RWPE1 (cell line): Measurements from ENCODE around the gene MAK.

ENCODE experiments used
- CTCF ChIA-PET: fragments of 350-600 bp; sonication (Branson Sonifier 250); formaldehyde crosslinking; extraction: SDS; loops from one replicate; lab custom pipeline; 2021; lab: Yijun Ruan, JAX
- POLR2A ChIA-PET: fragments of 400-600 bp; formaldehyde crosslinking; extraction: SDS; loops from one replicate; lab custom pipeline; 2020; ENCODE audit warnings: antibody characterized with exemption; ENCODE audit not compliant: low non-redundant PET; lab: Yijun Ruan, JAX
- DNase-seq: peaks from one replicate; pipeline ENCODE4 v3.0.0; 2012; ENCODE audit warnings: low spot score
- H3K27ac ChIP-seq: fragments of 450-650 bp; 2 replicates; pipeline ENCODE4 v1.5.1; 2017
- TF ChIP-seq, protein P1 (sequence below): fragments of 450-650 bp; conservative IDR thresholded peaks from 2 replicates; pipeline ENCODE4 v1.5.1; 2017; ENCODE audit warnings: low read depth, mild to moderate bottlenecking

Gene MAK

DNA sequence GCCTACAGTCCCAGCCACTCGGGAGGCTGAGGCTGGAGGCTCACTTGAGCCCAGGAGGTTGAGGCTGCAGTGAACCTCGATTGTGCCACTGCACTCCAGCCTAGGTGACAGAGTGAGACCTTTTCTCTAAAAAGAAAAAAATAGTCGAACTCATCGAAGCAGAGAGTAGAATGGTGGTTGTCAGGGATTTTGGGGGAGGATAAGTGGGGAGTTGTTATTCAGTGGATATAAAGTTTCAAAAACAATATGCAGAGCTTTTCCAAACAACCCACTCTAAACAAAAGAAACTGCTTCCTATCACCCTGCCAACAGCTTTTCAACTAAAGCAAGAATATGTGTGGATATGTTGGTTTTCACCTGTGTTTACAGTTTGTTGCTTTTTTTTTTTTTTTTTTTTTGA lies 11.6 kb upstream of the MAK start:
- POLR2A ChIA-PET, result no interaction called here
- CTCF ChIA-PET, result no interaction called here

GRCh38 chr6:10847684-10848083 lies 9.3 kb upstream of the MAK start:
- no peak overlapping the region for H3K27ac ChIP-seq
- no peak for DNase-seq
- ChIA-PET POLR2A (no interaction called here), CTCF (interaction anchor here (0.7 to 1.0 kb wide), 2 partner anchors 11 to 728 kb away, joined by 3 to 8 read pairs; no protein-coding TSS in a partner anchor)
- TF ChIP-seq, protein P1, sequence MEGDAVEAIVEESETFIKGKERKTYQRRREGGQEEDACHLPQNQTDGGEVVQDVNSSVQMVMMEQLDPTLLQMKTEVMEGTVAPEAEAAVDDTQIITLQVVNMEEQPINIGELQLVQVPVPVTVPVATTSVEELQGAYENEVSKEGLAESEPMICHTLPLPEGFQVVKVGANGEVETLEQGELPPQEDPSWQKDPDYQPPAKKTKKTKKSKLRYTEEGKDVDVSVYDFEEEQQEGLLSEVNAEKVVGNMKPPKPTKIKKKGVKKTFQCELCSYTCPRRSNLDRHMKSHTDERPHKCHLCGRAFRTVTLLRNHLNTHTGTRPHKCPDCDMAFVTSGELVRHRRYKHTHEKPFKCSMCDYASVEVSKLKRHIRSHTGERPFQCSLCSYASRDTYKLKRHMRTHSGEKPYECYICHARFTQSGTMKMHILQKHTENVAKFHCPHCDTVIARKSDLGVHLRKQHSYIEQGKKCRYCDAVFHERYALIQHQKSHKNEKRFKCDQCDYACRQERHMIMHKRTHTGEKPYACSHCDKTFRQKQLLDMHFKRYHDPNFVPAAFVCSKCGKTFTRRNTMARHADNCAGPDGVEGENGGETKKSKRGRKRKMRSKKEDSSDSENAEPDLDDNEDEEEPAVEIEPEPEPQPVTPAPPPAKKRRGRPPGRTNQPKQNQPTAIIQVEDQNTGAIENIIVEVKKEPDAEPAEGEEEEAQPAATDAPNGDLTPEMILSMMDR, result 0 out of 2 replicates have a peak, but pooled peaks have one; percentile 17

More for the DNA sequence above, 11.6 kb upstream of the MAK start:
- no peak for DNase-seq
- TF ChIP-seq, protein P1, result no peak
- H3K27ac ChIP-seq, result no peak overlapping the region

GRCh38 chr6:10843554-10843953 lies 5.2 kb upstream of the MAK start:
- ChIA-PET POLR2A (no interaction called here), CTCF (interaction anchor here (0.6 kb wide), 1 partner anchor 57 kb away, joined by 3 read pairs; no protein-coding TSS in a partner anchor)
- H3K27ac ChIP-seq, result no peak overlapping the region
- DNase-seq, result no peak
- TF ChIP-seq, protein P1, result no peak

- DNase-seq, result no peak
- H3K27ac ChIP-seq, result no peak overlapping the region
- CTCF ChIA-PET, result interaction anchor here (0.6 kb wide), 1 partner anchor 285 kb away, joined by 3 read pairs; no protein-coding TSS in a partner anchor
- POLR2A ChIA-PET, result no interaction called here
- TF ChIP-seq, protein P1, result no peak
Measured at GRCh38 chr6:10838794-10839333, 525 bp upstream of the MAK start.

- DNase-seq, result no peak
- POLR2A ChIA-PET, result no interaction called here
- H3K27ac ChIP-seq, result no peak overlapping the region
- CTCF ChIA-PET, result interaction anchor here (0.6 kb wide), 1 partner anchor 232 kb away, joined by 3 read pairs; no protein-coding TSS in a partner anchor
- TF ChIP-seq, protein P1, result no peak
Measured at GRCh38 chr6:10837622-10837994, 731 bp downstream of the MAK start.

DNA sequence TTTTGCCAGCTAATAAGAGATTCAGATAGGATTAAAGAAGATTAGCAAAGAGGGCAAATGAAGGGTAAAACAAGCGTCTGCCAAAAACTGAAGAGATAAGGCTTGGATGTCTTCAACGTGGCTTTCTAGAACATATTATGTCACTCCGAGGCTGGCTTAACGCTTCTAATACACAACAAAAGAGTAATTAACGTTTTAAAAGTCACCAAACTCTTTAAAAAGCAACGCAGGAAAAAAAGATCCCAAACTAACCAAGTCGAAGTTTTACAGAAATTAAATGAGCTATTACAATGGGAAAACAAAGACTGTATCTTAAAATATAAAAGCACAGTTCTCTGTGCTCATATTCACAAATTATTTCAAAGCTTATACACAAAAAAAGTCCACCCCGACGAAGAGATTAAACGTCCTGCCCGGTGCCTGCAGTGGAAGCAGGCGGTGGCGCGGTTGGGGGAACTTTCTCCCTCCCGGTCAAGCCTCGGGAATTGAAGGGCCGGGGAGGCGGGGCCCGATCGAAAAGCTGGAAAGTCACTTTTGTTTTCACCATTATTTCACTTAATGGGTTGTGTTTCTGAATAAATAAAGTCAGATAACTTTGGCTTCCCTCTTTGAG lies 1.2 kb downstream of the MAK start:
- ChIA-PET POLR2A (no interaction called here), CTCF (interaction anchor here (0.6 to 0.8 kb wide), 2 partner anchors 11 to 233 kb away, joined by 3 to 8 read pairs; no protein-coding TSS in a partner anchor)
- DNase-seq, result peak; percentile 27
- no peak overlapping the region for H3K27ac ChIP-seq
- TF ChIP-seq, protein P1, result no peak
